HG03066 (cell line): ENCODE data around the gene RGS14.

Experiments
- ATAC-seq: cut with Tn5 transposase; IDR thresholded peaks from one replicate; pipeline ENCODE4 v1.9.1; 2021; ENCODE audit warnings: low read depth; ENCODE audit not compliant: unreplicated experiment

Gene RGS14

DNA sequence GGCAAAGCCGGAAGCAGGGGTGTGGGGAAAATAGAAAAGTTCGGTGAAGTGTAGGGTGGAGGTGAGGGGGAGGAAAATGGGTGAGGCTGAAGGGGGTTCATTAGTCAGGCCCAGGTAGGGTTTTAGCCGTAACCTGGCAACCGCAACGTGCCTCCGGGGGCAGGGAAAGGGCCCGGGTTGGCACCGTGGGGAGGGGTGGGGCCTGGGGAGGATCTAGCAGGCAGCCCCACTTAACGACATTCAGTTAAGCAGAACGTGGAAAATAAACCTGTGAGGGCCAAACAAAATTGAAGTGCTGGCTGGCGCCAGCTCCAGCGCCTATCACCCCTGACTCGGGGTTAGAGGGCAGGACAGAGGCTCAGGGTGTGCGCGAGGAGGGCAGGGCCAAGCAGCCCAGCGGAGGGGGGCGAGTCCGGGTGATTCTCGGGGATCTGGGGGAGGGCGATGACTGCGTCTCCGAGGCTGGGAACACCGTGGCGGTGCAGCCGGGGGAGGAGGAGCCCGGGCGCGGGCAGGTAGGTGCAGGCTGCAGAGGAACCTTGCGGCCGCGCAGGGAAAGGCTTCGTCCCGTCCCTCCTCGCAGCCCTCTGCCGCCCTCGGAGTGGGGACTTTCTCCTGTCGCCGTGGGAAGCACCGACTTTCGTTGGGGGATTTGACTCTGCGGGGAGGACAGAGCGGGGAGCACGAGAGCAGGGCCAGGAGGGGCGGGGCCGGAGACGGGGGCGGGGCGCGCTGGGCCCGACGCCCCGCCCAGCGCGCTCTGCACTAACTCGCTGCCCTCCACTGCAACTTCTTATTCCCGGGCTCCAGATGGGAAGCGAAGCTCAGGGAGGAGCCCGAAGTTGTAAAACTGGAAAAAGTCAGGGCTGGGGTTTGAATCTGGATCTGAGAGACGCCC is 5.1 kb downstream of the RGS14 start:
- ATAC-seq, result peak; percentile 34

- ATAC-seq, result no peak
Observed at GRCh38 chr5:177363565-177363964, 5.8 kb downstream of the RGS14 start.

GRCh38 chr5:177364159-177364962 is 6.6 kb downstream of the RGS14 start:
- no peak for ATAC-seq

GRCh38 chr5:177365845-177366527 is 8.3 kb downstream of the RGS14 start:
- ATAC-seq, result no peak

DNA sequence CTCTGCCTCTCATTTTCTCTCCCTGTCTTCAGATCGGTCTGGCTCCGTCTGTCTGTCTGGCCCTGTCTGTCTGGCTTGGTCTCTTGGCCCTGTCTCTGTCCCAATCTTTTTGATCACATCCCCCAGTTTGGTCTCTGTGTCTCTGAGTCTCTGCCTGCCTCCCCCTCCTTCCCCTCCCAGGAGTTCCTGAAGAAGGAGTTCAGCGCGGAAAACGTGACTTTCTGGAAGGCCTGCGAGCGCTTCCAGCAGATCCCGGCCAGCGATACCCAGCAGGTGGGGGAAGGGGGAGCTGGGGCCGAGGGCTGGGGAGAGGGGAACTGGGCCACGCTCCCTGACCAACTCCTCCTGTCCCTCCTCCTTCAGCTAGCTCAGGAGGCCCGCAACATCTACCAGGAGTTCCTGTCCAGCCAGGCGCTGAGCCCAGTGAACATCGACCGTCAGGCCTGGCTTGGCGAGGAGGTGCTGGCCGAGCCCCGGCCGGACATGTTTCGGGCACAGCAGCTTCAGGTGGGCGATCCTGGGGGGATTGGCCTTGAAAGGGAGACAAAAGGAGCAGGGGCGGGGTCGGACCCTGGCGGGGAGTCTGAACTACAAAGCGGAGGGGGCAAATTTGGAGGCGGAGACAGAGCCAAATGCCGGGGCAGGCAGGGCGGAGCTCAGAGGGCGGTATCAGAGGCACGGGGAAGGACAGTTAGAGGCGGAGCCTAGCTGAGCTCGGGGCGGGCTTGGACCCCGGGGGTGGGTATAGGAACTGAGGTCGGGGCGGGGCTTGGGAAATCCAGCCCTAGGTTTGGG is 9.0 kb downstream of the RGS14 start:
- ATAC-seq, result no peak

- ATAC-seq, result no peak
Observed at GRCh38 chr5:177367323-177367848, 9.7 kb downstream of the RGS14 start.

GRCh38 chr5:177367981-177368868 is 10.5 kb downstream of the RGS14 start:
- no peak for ATAC-seq

DNA sequence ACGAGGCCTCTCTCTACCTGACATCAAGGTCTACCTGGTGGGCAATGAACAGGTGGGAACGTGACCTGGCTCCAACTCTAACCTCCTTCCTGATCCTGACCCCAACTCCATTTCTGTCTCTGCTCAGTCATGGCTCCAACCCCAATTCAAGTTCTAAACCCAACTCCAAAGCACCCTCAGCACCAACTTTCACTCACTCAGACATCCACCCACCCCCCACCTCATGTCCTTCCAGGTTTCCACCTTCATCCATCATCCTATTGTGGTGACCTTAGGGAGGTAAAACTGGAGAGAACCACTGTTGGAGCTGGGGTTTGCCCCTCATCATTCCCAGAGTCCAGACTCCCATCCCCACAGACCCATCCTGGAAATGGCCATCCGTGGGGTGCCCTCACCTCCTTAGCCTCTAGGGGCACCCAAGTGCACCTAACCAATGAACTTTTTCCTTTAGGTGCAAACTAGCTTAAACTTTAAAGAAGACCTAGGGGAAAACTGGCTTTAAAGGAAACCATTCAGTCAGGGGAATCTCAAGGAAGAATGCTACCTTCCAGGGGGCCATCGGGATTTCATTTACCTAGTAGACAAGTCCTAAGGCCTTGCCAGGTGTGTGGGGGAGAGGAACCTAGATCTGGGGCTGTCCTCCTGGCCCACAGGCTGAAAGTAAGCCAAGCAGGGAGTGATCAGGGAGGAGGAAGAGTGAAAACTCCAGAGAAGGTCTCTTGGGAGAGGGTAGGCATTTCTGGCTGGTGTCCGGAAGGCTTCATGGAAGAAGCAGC is 11.3 kb downstream of the RGS14 start:
- no peak for ATAC-seq

- ATAC-seq, result no peak
Observed at GRCh38 chr5:177369645-177370440, 12.1 kb downstream of the RGS14 start.

GRCh38 chr5:177370488-177371119 is 12.9 kb downstream of the RGS14 start:
- no peak for ATAC-seq

- ATAC-seq, result no peak
Observed at GRCh38 chr5:177371120-177372033, 13.7 kb downstream of the RGS14 start.

DNA sequence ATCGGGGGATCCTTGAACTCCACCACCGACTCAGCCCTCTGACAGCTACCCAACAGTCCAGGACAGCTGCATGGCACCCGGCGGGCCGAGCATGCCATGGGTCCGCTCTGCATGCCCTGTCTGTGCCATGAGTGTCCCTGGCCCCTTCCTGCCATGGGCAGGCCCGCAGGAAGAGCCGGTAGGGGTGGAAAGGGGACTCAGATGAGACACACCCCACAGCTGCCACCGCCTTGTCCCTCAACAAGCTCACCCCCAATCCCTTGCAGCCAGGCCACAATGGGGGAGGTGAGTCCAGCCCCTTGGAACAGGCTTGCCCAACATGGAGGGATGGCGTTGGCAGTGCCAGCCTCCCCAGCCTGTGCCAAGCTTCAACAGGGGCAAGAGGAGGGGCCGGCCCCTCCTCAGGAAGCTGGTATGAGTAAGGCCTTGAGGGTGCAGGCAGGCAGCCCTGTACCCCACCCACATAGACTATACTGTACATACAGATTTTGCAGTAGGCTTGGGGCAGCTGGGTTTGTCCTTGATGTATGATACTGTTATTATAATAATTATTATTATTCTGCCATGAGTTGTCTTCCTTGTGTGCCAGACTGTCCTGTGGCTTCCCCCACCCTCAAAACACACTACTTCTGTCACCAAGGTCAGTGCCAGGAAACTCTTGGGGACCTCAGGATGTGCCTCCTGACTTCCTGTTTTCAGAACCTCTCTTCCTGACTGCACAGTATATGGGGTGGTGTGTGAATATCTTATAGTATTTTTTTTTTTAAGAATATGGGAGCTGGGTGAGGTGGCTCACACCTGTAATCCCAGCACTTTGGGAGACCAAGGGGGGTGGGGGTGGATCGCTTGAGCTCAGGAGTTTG is 14.5 kb downstream of the RGS14 start:
- ATAC-seq, result no peak

- no peak for ATAC-seq
Observed at GRCh38 chr5:177372910-177373309, 15.2 kb downstream of the RGS14 start.

- no peak for ATAC-seq
Observed at GRCh38 chr5:177373806-177374205, 16.1 kb downstream of the RGS14 start.

DNA sequence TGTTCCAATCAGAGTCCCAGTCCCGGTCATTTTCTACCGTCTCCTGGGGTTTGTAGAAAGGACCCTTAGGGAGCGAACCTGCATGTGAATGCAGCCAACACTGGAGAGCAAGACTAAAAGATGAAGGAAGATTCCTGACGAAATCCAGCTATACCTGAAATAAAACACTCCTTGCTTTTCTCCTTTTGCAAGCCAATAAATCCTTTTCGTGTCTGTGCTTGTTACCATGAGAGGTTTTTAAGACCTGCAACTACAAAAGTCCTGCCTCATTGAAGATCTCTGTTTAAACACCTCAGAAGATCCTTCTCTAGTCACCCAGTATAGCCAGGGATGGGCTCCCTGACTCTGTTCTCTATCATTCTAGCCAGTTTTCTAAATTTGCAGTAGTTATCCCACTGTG is 16.5 kb downstream of the RGS14 start:
- ATAC-seq, result no peak
